AG09319 (cell line): ENCODE results near the gene ARL3.
A peak's percentile ranks its signal among the peaks of the same experiment; 100 is the strongest.

Source experiments
- DNase-seq: peaks from one replicate; pipeline ENCODE4 v3.0.0-alpha.2; 2010; ENCODE audit warnings: low read depth; ENCODE audit errors: extremely low read depth
- TF ChIP-seq, protein P1 (sequence below): IDR thresholded peaks from 2 replicates; pipeline ENCODE4 v1.5.1; 2011; ENCODE audit warnings: low read depth, mild to moderate bottlenecking, inconsistent platforms, low read length, moderate library complexity

ARL3 gene

DNA sequence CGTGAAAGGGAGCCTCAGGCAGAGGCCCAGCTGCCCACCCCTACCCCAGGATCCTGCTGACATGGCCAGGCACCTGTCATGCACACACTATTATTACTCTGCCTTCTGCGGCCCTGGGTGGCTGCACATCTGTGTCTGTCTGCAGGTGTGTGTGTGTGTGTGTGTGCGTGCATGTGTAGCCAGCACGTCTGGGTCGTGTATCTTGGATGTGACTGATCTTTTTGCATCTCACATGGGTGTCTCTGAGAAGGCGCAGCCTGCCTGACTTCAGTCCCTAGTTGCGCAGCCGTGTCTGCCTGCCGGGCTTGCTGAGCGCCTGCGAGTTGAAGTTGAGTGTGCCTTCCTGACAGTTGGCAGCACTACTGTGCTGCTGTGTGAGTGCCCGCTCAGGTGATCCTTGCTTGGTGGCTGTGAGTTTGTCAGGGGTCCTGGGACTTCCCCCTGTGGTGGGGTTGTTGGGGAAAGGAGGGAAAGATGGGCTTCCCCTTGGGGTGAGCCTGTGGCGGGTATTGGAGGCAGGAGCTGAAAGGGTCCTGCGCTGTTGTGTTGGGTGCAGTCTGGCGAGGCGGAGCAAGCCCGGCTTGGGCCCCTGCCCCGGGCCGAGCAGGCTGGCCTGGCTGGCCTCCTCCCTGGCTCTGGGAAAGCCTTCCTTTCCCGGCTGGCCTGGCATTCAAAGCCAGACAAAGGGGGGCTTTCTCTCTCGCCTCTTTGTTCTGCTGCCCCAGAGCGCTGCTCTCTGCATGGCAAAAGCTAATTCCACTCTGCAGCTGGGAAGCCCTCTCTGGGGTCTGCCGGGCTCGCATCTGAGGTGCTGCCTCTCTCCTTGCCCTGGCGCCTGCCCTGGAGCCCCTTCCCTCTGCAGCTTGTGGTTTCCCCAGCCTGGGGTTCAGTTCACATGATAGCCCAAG lies 65.1 kb downstream of the ARL3 start:
- no peak for DNase-seq
- TF ChIP-seq, protein P1, sequence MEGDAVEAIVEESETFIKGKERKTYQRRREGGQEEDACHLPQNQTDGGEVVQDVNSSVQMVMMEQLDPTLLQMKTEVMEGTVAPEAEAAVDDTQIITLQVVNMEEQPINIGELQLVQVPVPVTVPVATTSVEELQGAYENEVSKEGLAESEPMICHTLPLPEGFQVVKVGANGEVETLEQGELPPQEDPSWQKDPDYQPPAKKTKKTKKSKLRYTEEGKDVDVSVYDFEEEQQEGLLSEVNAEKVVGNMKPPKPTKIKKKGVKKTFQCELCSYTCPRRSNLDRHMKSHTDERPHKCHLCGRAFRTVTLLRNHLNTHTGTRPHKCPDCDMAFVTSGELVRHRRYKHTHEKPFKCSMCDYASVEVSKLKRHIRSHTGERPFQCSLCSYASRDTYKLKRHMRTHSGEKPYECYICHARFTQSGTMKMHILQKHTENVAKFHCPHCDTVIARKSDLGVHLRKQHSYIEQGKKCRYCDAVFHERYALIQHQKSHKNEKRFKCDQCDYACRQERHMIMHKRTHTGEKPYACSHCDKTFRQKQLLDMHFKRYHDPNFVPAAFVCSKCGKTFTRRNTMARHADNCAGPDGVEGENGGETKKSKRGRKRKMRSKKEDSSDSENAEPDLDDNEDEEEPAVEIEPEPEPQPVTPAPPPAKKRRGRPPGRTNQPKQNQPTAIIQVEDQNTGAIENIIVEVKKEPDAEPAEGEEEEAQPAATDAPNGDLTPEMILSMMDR = no peak

DNA sequence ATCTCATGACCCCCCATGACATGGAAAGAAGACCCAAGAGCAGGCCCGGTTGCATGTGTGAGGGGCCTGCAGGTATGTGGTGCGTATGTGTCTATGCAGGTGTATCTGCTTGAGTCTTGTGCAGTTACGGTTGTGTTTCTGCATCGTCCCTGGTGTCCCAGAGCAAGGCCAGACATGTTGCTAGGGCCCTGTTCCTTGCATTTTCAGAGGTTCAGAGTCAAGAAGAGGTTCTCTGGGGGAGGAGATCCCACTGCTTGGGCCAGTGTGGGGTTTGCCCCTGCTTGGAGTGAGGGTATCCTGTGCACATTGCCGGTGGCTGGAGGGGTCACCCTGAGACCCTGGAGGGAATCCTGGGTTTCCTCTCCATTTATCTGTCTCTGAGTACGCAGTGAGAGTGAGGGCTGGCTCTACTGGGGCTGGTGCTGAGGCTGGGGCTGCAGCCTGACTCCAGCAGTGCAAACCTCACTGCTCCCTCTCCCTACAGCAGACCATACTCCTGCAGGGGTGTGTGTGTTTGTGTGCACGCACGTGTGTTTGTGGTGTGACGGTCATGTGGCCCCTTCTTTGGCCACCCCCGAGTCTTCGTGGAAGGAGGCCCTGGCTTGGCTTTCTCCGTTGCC lies 65.8 kb downstream of the ARL3 start:
- TF ChIP-seq, protein P1 = no peak

DNA sequence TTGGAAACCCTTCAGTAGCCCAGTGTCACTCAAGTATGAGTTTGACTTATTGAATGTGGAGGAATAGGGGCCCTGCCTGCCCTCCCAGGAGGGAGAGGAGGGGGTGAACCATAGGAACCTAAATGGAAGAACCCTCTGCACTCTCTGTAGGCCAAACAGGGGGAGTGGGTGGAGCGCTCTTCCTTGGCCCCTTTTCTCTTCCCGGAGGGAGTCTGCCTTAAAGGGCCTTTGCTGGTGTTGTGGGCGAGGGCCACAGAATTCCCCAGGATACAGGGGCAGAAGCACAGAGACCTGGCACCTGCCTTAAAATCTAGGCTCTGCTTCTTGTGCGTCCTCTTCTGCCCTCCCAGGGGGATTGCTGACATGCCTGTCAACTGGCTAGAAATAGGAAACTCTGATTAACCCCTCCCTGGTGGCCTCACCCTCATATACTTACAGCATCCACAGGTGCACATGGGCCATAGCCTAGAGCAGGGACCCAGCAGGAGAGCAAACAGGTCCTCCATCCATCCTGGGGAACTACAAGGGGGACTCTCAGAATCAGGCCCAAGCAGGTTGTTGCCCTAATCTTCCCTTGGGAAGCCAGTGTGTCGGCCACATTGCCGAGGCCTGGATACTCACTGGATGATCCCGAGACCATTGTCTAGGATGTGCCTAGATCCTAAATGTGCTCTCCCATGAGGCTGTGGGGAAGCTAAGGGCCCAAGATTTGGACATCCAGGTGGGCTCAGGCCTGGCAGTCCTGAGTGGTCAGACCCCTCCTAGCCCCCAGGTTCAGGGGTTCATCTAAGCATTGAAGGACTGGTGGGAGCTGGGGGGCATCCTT lies 66.5 kb downstream of the ARL3 start:
- DNase-seq = no peak
- TF ChIP-seq, protein P1 = no peak

More for the DNA sequence above, 65.8 kb downstream of the ARL3 start:
- no peak for DNase-seq

DNA sequence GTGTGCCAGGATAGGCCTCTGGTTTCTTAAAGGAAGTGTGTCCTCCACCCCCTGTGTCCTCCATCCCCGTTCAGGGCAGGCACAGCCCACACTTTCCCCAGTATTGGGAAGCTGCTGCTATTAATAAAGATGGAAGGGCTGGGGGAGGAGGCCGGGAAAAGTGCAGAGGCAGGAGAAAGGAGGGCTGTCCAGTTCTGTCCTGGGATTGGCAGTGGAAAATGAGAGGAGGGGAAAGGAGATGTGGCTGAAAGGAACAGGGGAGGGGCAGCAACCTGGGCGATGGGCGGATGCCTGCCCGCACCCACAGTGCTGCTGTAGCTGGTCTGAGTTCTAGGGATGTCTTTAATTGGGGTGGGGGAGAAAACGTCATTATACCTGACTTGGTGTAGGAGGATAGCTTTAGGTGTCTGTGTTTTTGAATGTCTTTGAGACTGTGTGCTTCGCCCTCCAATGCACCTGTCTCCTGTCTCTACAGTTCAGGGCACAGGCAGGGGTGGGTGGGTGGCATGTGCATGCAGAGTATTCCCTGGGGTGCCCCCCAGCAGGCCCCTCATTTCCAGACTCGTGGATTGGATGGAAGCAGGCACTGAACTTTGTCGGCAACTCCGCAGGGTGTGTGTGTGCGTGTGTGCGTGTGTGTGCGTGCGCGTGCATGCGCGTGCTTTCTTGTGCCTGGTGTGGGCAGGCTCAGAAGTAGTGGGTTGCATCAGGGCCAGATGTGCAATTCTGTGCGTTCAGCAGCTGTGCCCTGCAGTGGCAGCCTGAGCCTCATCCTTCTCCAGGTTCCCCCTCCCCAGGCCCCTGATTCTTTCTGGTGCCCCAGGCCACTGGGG lies 67.4 kb downstream of the ARL3 start:
- TF ChIP-seq, protein P1 = no peak
- no peak for DNase-seq

DNA sequence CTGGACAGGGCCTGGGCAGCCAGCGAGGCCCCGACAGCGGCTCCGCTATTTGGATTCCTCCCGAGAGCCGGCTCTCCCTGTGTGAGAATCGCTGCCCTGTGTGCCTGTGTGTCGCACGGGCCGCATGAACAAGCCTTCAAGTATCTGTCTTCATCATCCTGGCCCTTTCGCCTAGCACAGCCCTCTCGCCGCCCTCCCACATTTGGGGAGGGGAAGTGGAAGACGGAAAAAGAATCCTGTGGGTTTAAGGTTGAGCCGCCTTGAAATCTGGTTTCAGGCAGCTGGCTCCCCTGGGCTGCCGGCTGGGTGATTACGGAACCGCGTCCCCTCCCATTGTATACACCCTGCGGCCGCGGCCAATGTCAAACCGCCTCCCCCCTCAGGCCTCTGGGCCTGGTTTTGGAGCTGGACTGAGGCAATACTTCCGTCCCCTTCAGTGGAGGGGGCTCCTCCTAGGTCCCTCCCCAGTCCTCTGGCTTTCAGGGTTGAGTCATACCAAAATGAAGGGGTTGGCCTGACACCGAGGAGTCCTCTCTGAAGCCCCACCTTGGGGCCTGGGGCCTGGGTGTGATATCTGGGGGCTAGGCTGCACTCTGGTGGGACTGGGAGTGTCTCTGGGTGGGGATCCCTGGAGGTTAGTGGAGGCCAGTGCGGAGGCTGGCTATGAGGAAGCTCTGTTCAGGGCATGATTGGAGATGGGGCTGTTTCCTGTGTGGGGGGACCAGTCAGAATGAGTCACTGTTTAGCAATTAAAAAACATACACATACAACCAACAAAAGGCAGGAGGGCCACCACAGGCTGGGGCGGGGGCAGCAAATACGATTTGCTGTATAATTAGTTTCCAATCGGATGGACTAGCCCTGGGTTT lies 68.2 kb downstream of the ARL3 start:
- DNase-seq = peak; percentile 96
- TF ChIP-seq, protein P1 = no peak

DNA sequence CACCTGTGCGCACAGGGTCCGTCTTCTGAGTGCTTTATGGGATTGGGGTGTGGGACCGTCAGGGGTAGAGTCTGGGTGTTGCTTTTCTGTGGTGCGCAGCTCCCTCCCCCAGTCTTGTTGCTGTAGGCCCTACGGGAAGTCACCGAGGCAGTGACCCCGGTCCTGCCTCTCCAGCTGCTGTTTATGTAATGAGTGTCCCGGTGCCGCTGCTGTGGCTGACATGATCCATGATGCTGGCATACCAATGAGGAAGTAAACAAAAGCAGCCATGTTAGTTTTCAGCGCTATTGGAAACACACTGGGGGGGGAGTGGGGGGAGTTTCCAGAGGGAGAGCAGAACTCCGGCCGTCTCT lies 68.8 kb downstream of the ARL3 start:
- DNase-seq = peak; percentile 39
- TF ChIP-seq, protein P1 = no peak
